GM21360 (cell line): Measurements from ENCODE around the gene CEMIP2.

Experiments
- ATAC-seq: cut with Tn5 transposase; IDR thresholded peaks from one replicate; pipeline ENCODE4 v1.9.1; 2021; ENCODE audit warnings: mild to moderate bottlenecking, moderate library complexity; ENCODE audit not compliant: unreplicated experiment

Gene CEMIP2

GRCh38 chr9:71647094-71647591 lies 121.2 kb downstream of the CEMIP2 start:
- no peak for ATAC-seq

- ATAC-seq, result no peak
These were observed 122.2 kb downstream of the CEMIP2 start for GRCh38 chr9:71646131-71646530.

- no peak for ATAC-seq
These were observed 123.4 kb downstream of the CEMIP2 start for GRCh38 chr9:71644819-71645362.

- ATAC-seq, result no peak
These were observed 125.0 kb downstream of the CEMIP2 start for GRCh38 chr9:71643330-71643729.

- no peak for ATAC-seq
These were observed 126.3 kb downstream of the CEMIP2 start for GRCh38 chr9:71642056-71642455.

- no peak for ATAC-seq
These were observed 129.7 kb downstream of the CEMIP2 start for GRCh38 chr9:71638627-71639026.

- no peak for ATAC-seq
These were observed 130.4 kb downstream of the CEMIP2 start for GRCh38 chr9:71637926-71638325.

- no peak for ATAC-seq
These were observed 130.9 kb downstream of the CEMIP2 start for GRCh38 chr9:71637375-71637774.

GRCh38 chr9:71636143-71636839 lies 132.0 kb downstream of the CEMIP2 start:
- ATAC-seq, result no peak

- ATAC-seq, result no peak
These were observed 133.6 kb downstream of the CEMIP2 start for GRCh38 chr9:71634752-71635151.
